HG03159 (cell line): ENCODE measurements around the gene NAA25.
A peak's percentile ranks its signal among the peaks of the same experiment; 100 is the strongest.

ENCODE experiments used
- ATAC-seq: cut with Tn5 transposase; IDR thresholded peaks from one replicate; pipeline ENCODE4 v1.9.1; 2021; ENCODE audit warnings: mild to moderate bottlenecking, moderate library complexity; ENCODE audit not compliant: unreplicated experiment

The NAA25 gene

DNA sequence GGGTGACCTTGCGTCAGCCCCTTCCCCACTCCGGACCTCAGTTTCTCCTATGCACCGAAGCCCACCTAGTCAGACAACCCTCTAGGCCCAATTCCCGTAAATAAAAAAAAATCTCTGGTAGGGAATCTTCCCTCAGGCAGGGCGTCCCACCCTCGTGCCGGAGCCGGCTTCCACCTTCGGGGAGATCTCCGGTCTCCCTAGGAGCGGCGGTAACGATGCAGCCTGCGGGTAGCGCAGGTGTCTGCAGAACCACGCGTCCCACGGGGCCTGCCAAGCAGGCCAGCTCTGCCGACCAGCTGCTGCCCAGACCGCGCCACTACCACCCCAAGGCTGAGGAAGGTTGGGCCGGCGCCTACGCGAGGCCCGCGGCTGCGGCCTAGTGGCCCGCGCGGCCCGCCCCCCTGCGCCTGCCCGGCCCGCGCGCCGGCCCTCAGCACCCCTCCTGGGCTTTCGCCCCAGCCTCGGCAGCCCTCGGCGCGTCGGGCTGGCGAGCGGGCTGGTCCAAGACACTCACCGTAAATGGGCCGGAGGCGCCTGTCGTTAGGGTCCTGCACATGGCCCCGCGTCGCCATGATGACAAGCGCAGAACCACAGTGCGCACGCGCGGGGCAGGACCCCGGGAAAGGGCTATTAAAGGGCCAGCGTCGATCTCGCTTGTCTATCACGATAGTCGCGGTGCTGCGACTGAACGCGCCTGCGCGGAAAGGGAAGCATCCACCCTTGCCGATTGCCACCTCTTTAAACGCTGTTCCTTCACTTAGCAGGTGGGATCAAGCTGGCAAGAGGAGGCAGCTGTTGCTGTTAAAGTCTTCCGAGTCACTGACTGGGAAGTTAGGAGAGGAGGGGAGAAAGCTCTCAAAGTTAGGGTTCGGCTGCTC lies at the start of gene NAA25:
Gene NAA25 (minus strand): TSS at position 582 of the 878 bp plus-strand sequence. CDS start 10 bp downstream, at position 572.
- peak; percentile 72 for ATAC-seq

DNA sequence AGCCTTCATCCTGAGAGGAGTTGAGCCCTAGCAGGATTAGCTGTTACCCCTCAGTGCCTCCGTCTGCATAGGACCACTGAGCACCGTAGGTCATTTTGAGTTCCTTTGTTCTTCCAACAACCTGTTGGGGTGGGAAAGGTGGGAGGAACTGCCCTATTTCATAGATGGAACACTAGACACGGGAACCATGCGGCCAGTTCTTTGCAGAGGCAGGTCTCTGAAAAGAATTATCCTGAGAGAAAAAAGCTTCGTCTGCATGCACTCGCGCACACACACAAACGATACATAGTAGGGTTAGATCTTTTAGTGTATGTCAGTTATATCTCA lies 45.3 kb upstream of the NAA25 start:
- ATAC-seq, result no peak

- no peak for ATAC-seq
Observed at GRCh38 chr12:112153181-112153892, 44.8 kb upstream of the NAA25 start.

- no peak for ATAC-seq
Observed at GRCh38 chr12:112151766-112152541, 43.4 kb upstream of the NAA25 start.

- ATAC-seq, result no peak
Observed at GRCh38 chr12:112149596-112149995, 41.0 kb upstream of the NAA25 start.

DNA sequence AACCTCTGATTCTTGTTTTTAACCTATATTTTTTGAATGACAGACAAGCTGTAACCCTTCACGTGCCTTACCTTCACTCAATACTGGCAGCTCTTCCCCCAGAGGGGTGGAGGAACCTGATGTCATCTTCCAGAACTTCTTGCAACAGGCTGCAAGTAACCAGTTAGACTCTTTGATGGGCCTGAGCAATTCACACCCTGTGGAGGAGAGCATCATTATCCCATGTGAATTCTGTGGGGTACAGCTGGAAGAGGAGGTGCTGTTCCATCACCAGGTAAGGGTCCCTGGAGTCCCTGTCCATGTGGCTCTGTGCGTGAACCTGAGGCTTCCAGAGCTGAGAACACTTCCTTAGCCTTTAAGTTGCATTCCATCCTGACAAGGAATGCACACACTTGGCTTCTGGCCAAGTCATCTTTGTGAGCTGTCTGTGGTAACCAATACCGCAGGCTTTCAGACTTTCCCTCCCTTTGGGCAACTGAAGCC lies 39.5 kb upstream of the NAA25 start:
- no peak for ATAC-seq

DNA sequence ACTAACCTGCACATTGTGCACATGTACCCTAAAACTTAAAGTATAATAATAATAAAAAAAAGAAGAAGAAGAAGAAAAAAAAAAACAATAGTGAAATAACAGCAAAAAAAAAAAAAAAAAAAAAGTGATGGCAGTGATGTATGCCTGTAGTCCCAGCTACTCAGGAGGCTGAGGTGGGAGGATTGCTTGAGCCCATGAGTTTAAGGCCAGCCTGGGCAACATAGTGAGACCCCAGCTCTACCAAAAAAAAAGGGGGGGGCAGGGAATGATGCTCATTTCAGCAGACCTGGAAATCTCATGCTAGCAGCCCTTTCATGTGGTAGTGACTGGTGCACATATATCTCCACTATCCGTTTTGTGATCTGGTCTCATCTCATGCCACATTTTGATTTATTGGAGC lies 37.5 kb upstream of the NAA25 start:
- ATAC-seq, result no peak

- ATAC-seq, result no peak
Observed at GRCh38 chr12:112140728-112141127, 32.1 kb upstream of the NAA25 start.

- ATAC-seq, result no peak
Observed at GRCh38 chr12:112134731-112135130, 26.1 kb upstream of the NAA25 start.

- no peak for ATAC-seq
Observed at GRCh38 chr12:112133418-112133817, 24.8 kb upstream of the NAA25 start.

- ATAC-seq, result no peak
Observed at GRCh38 chr12:112131686-112132085, 23.1 kb upstream of the NAA25 start.

DNA sequence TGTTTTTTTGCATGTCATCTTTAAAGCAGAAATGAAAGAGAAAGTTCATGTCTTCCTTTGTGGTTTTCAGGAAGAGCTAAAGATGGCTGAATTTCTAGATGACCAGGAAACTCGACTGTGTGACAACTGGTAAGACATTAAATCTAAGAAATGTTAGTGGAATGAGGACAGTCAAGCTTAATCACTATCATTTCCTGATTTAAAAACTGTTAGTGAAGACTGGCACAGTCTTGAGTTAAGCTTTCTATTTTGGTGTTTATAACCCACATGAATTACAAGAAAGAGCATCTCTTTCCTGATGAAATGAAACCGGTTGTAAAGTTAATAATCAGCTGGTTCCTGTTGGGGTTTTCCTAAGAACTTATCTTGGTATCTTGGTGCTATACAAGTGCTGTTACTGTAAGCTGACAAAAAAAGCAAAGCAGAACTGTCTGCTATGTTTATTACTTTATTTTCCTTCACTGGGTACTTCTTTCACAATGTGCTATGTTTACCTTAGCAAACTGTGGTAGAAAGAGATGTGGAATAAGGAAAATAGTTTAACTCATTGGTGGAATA lies 21.9 kb upstream of the NAA25 start:
- peak; percentile 56 for ATAC-seq

GRCh38 chr12:112126911-112127310 lies 18.3 kb upstream of the NAA25 start:
- ATAC-seq, result no peak

DNA sequence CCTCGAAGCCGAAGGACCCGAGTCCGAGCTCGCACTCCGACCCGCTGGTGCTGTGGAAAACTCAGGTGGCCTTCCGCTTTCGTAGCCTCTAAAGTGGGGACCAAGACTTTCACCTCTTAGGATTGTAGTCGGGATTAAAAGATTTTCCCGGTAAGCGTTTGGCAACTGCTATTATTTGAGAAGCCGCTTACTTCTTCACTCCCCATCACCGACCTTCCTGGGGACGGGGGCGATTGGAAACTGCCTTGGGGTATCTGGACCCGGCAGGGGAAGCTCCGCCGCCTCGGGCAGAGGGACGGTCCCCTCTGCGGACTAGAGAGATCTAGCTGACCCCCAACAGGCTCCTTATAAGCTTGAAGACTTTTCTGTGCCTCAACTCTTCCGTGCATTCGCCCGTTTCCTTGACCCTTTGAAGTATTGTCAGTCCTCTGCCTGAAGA lies 17.4 kb upstream of the NAA25 start:
- ATAC-seq, result no peak

- peak; percentile 94 for ATAC-seq
Observed at GRCh38 chr12:112125250-112125999, 16.8 kb upstream of the NAA25 start, which contains the start of gene TRAFD1. TSS of gene TRAFD1 (plus strand) at chr12:112125560. CDS start at chr12:112130523, 4,963 bp downstream.

GRCh38 chr12:112124918-112125249 lies 16.3 kb upstream of the NAA25 start:
- ATAC-seq, result peak; percentile 13

DNA sequence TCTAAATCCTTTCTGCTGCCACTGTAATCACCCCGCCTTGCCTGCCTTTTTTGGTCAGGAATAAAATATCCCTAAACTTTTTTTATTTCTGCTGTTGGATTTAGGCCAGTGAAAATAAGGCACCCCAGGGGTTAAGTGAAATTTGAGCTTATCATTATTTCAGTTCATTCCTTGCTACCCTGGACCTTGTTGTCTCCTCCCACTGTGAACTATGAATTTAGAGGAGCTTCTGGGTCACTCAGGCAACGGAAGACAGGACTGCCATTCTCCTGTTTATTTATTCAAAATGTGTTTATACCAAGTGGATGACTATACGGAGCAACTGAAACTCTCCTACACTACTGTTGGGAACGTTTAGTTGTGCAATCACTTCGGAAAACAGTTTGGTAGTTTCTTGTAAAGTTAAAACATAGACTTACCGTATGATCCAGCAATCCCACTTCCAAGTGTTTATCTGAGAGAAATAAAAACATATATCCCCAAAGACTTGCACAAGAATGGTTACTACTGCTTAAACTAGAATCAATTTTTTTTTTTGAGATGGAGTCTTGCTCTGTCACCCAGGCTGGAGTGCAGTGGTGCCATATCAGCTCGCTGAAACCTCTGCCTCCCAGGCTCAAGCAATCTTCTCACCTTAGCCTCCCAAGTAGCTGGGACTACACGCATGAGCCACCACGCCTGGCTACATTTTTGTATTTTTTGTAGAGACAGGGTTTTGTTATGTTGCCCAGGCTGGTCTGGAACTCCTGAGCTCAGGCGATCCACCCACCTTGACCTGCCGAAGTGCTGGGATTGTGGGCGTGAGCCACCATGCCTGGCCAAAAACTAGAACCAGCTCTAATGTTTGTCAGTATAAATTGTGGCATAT lies 14.5 kb upstream of the NAA25 start:
- no peak for ATAC-seq

DNA sequence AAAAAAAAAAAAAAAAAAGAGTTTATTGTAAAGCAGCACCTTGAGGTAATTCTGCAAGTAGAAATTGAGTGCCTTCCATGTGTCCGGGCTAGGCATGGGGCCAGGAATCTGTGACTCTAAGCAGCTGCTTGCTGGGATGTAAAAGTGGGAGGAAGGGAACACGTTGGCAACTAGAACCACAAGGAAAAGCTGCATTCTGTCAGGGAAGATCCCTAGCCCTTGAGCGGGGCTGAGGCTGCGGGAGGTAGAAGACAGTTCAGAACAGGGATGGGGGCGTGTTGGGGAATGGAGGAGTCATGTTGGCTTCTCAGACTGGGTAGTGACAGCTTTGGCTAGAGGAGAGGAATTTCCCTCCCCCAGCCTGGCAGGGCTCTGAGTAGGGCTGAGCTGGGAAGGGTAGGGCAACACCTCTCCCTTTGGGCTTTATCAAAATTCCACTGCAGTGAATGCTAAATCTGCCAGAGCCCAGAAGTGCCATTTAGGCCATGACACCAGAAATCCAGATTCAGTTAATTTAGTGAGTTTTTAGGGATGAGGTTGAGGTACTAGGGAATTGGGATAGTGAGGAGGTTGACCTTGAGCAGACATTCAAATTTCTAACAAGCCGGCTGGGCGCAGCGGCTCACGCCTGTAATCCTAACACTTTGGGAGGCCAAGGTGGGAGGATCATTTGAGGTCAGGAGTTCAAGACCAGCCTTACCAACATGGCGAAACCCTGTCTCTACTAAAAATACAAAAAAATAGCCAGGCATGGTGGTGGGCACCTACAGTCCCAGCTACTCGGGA lies 13.4 kb upstream of the NAA25 start:
- no peak for ATAC-seq

DNA sequence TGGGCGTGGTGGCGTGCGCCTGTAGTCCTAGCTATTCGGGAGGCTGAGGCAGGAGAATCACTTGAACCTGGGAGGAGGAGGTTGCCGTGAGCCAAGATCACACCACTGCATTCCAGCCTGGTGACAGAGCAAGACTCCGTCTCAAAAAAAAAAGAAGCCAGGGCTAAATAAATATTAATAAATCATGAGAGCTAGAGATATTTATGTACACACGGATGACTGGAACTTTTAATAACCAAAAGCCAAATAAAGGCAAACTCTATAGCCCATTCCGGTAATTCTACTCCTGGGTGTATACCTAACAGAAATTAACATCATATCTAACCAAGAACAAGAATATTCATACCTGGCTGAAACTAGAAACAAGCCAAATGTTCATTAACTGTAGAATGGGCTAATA lies 9.1 kb upstream of the NAA25 start:
- no peak for ATAC-seq
